ENCODE results near the gene MOK. TPM values are rescaled to one million over a fixed set of nuclear protein-coding genes. Genes with fewer than 3 reads are reported as not detected.

Gene MOK
- total RNA-seq, 4 donors from 2014 or later = 13.0 to 25.4 (median 17.0) TPM

GRCh38 chr14:102256716-102257115 lies 48.2 kb downstream of the MOK start:
- DNase-seq (ENCODE audit: low spot score in 2 of 2) = peak in 1 of 2 donors; percentile 26
- no peak overlapping the region for H3K4me3 ChIP-seq
- H3K27me3 ChIP-seq = no peaks in the 10 kb centered on the region
- TF ChIP-seq CTCF (IDR thresholded peaks at IDR 0.05) (no peak), POLR2A (IDR thresholded peaks at IDR 0.05) (no peak), EP300 (IDR thresholded peaks at IDR 0.05) (no peak), POLR2AphosphoS5 (IDR thresholded peaks at IDR 0.05) (no peak)
- no peaks in the 10 kb centered on the region for H3K9me3 ChIP-seq
- peaks cover 5% of the 10 kb centered on the region for H3K4me1 ChIP-seq
- no peaks in the 10 kb centered on the region for H3K36me3 ChIP-seq
- no peak overlapping the region for H3K27ac ChIP-seq
- 73% methylated on average over 9 of the region's 9 CpGs for WGBS

GRCh38 chr14:102255401-102256190 lies 49.4 kb downstream of the MOK start:
- WGBS = 50% methylated on average over 9 of the region's 9 CpGs
- no peaks in the 10 kb centered on the region for H3K9me3 ChIP-seq
- H3K4me3 ChIP-seq = no peak overlapping the region
- no peak overlapping the region for H3K27ac ChIP-seq
- peaks cover 5% of the 10 kb centered on the region for H3K4me1 ChIP-seq
- H3K27me3 ChIP-seq = no peaks in the 10 kb centered on the region
- no peaks in the 10 kb centered on the region for H3K36me3 ChIP-seq
- peak in 1 of 2 donors; percentile 24 for DNase-seq (ENCODE audit: low spot score in 2 of 2)
- TF ChIP-seq EP300 (IDR thresholded peaks at IDR 0.05) = no peak

- Histone ChIP-seq H3K27ac (no peak overlapping the region), H3K27me3 (no peaks in the 10 kb centered on the region), H3K9me3 (no peaks in the 10 kb centered on the region), H3K4me1 (peaks cover 5% of the 10 kb centered on the region), H3K36me3 (peaks cover 3% of the 10 kb centered on the region), H3K4me3 (no peak overlapping the region)
- WGBS = 90% methylated on average over 21 of the region's 21 CpGs
- no peak for TF ChIP-seq CTCF (IDR thresholded peaks at IDR 0.05)
- no peak for TF ChIP-seq POLR2A (IDR thresholded peaks at IDR 0.05)
- no peak for TF ChIP-seq EP300 (IDR thresholded peaks at IDR 0.05)
- TF ChIP-seq POLR2AphosphoS5 (IDR thresholded peaks at IDR 0.05) = no peak
- DNase-seq (ENCODE audit: low spot score in 2 of 2) = peak in 1 of 2 donors; percentile 25
Measured at GRCh38 chr14:102252834-102253801, 51.8 kb downstream of the MOK start.

- Histone ChIP-seq H3K36me3 (peaks cover 3% of the 10 kb centered on the region), H3K9me3 (no peaks in the 10 kb centered on the region), H3K27me3 (no peaks in the 10 kb centered on the region), H3K4me1 (peaks cover 5% of the 10 kb centered on the region), H3K27ac (no peak overlapping the region), H3K4me3 (no peak overlapping the region)
- WGBS = 83% methylated on average over 8 of the region's 8 CpGs
- DNase-seq (ENCODE audit: low spot score in 2 of 2) = peak in 1 of 2 donors; percentile 19
- TF ChIP-seq CTCF (IDR thresholded peaks at IDR 0.05) (no peak), POLR2AphosphoS5 (IDR thresholded peaks at IDR 0.05) (no peak), POLR2A (IDR thresholded peaks at IDR 0.05) (no peak), EP300 (IDR thresholded peaks at IDR 0.05) (no peak)
Measured at GRCh38 chr14:102251161-102251560, 53.8 kb downstream of the MOK start.

GRCh38 chr14:102250636-102251035 lies 54.3 kb downstream of the MOK start:
- TF ChIP-seq EP300 (IDR thresholded peaks at IDR 0.05) (no peak), POLR2AphosphoS5 (IDR thresholded peaks at IDR 0.05) (no peak)
- no peak overlapping the region for H3K4me3 ChIP-seq
- peak in 1 of 2 donors; percentile 58 for DNase-seq (ENCODE audit: low spot score in 2 of 2)
- no peak overlapping the region for H3K27ac ChIP-seq
- H3K4me1 ChIP-seq = peaks cover 3% of the 10 kb centered on the region
- WGBS = 87% methylated on average over 6 of the region's 15 CpGs
- peaks cover 3% of the 10 kb centered on the region for H3K36me3 ChIP-seq
- H3K9me3 ChIP-seq = no peaks in the 10 kb centered on the region
- H3K27me3 ChIP-seq = no peaks in the 10 kb centered on the region

GRCh38 chr14:102249981-102250380 lies 55.0 kb downstream of the MOK start:
- Histone ChIP-seq H3K4me1 (no peaks in the 10 kb centered on the region), H3K27me3 (no peaks in the 10 kb centered on the region), H3K4me3 (no peak overlapping the region), H3K9me3 (no peaks in the 10 kb centered on the region), H3K27ac (no peak overlapping the region), H3K36me3 (peaks cover 3% of the 10 kb centered on the region)
- peak in 1 of 2 donors; percentile 24 for DNase-seq (ENCODE audit: low spot score in 2 of 2)
- 100% methylated on average over 3 of the region's 6 CpGs for WGBS
- TF ChIP-seq POLR2AphosphoS5 (IDR thresholded peaks at IDR 0.05) (no peak), CTCF (IDR thresholded peaks at IDR 0.05) (no peak), EP300 (IDR thresholded peaks at IDR 0.05) (no peak), POLR2A (IDR thresholded peaks at IDR 0.05) (no peak)
